CD4-positive, CD25-positive, alpha-beta regulatory T cell (primary cell): ENCODE results near the gene RSPH6A. TPM values are rescaled to one million over a fixed set of nuclear protein-coding genes. Genes with fewer than 3 reads are reported as not detected.

Experiments used
- ATAC-seq, 2 donors: fragments of 150-1000 bp; cut with Tn5 transposase; one replicate each; pipeline ENCODE4 v1.10.0; 2021; ENCODE audit warnings: low read depth in 2 of 2, moderate number of reproducible peaks in 2 of 2, moderate library complexity in 1 of 2
- DNase-seq, 3 donors: peaks; one replicate each; pipeline versions ENCODE4 v3.0.0 to v3.0.0-alpha.2; 2012 to 2022; ENCODE audit warnings: mixed read lengths in 1 of 3
- H3K27ac ChIP-seq: one replicate; pipeline ENCODE4 v1.7.0; 2013; ENCODE audit warnings: mild to moderate bottlenecking, low read length; ENCODE audit not compliant: insufficient read depth, poor library complexity, severe bottlenecking
- H3K27me3 ChIP-seq: one replicate; pipeline ENCODE4 v1.7.0; 2013; ENCODE audit warnings: low read length; ENCODE audit not compliant: control insufficient read depth, insufficient read depth
- H3K36me3 ChIP-seq: one replicate; pipeline ENCODE4 v1.7.0; 2013; ENCODE audit warnings: mild to moderate bottlenecking, low read length, moderate library complexity; ENCODE audit not compliant: control insufficient read depth, insufficient read depth
- H3K4me1 ChIP-seq: 2 replicates; pipeline ENCODE4 v1.7.0; 2013; ENCODE audit warnings: mild to moderate bottlenecking, low read length; ENCODE audit not compliant: insufficient read depth, control insufficient read depth, poor library complexity, severe bottlenecking
- H3K4me3 ChIP-seq: one replicate; pipeline ENCODE4 v1.7.0; 2013; ENCODE audit warnings: low read depth, mild to moderate bottlenecking, low read length, moderate library complexity
- H3K9me3 ChIP-seq, 2 experiments: 1 replicate in 1 of 2; 2 replicates in 1 of 2; pipeline ENCODE4 v1.7.0; 2013; ENCODE audit warnings: low read length in 2 of 2, mild to moderate bottlenecking in 1 of 2, moderate library complexity in 1 of 2; ENCODE audit not compliant: control insufficient read depth in 2 of 2
- H3K27ac Mint-ChIP-seq, 3 donors: one replicate each; pipeline ENCODE4 v1.8.0; 2020 to 2022; ENCODE audit warnings: mild to moderate bottlenecking in 3 of 3, mixed read lengths in 3 of 3, moderate library complexity in 2 of 3
- H3K27me3 Mint-ChIP-seq: one replicate; pipeline ENCODE4 v1.8.0; 2022; ENCODE audit warnings: mild to moderate bottlenecking, mixed read lengths
- H3K36me3 Mint-ChIP-seq: one replicate; pipeline ENCODE4 v1.8.0; 2020; ENCODE audit warnings: mixed read lengths
- H3K4me1 Mint-ChIP-seq, 4 donors: one replicate each; pipeline ENCODE4 v1.8.0; 2020 to 2022; ENCODE audit warnings: mixed read lengths in 4 of 4, mild to moderate bottlenecking in 1 of 4
- H3K4me3 Mint-ChIP-seq, 4 donors: one replicate each; pipeline ENCODE4 v1.8.0; 2020 to 2022; ENCODE audit warnings: mild to moderate bottlenecking in 4 of 4, mixed read lengths in 4 of 4, moderate library complexity in 3 of 4
- H3K9me3 Mint-ChIP-seq, 7 donors: one replicate each; pipeline ENCODE4 v1.8.0; 2020 to 2022; ENCODE audit warnings: mixed read lengths in 7 of 7, mild to moderate bottlenecking in 3 of 7, moderate library complexity in 2 of 7
- polyA plus RNA-seq, 4 donors: library from polyadenylated mRNA; unstranded; fragments of 300-500 nt; fragmentation: Illumina TruSeq; gene quantifications; one replicate each; pipeline ENCODE4 v1.2.3, GENCODE V29; 2021
- total RNA-seq: library from RNA; stranded (reverse); gene quantifications from one replicate; pipeline ENCODE4 v1.2.3, GENCODE V29; 2022

Gene RSPH6A
- total and polyA plus RNA-seq, 5 donors from 2014 or later: 0.20 TPM; not detected in 4

GRCh38 chr19:45764945-45765701 lies 50.0 kb downstream of the RSPH6A start:
- Mint-ChIP-seq H3K4me1 (peaks cover 0 to 8% (median 3%) of the 10 kb centered on the region in 4 donors), H3K36me3 (no peaks in the 10 kb centered on the region), H3K27me3 (peaks cover 9% of the 10 kb centered on the region), H3K4me3 (peak overlapping the region in 3 of 4 donors; percentile 65 to 77 (median 74)), H3K27ac (no peak overlapping the region), H3K9me3 (no peaks in the 10 kb centered on the region)
- Histone ChIP-seq H3K9me3 (no peaks in the 10 kb centered on the region), H3K27me3 (no peaks in the 10 kb centered on the region), H3K4me3 (no peak overlapping the region), H3K27ac (no peak overlapping the region), H3K36me3 (no peaks in the 10 kb centered on the region), H3K4me1 (peaks cover 21% of the 10 kb centered on the region)
- DNase-seq: no peak
- no peak for ATAC-seq

GRCh38 chr19:45764475-45764874 lies 50.6 kb downstream of the RSPH6A start:
- no peak overlapping the region for H3K27ac ChIP-seq
- Mint-ChIP-seq H3K27ac (no peak overlapping the region), H3K9me3 (no peaks in the 10 kb centered on the region), H3K36me3 (no peaks in the 10 kb centered on the region), H3K4me3 (peak overlapping the region in 1 of 4 donors; percentile 77), H3K4me1 (peaks cover 0 to 3% (median under 1%) of the 10 kb centered on the region in 4 donors), H3K27me3 (peaks cover 4% of the 10 kb centered on the region)
- DNase-seq (no peak), ATAC-seq (no peak)
- H3K4me1 ChIP-seq: peaks cover 14% of the 10 kb centered on the region
- H3K27me3 ChIP-seq: no peaks in the 10 kb centered on the region
- H3K9me3 ChIP-seq: no peaks in the 10 kb centered on the region
- no peaks in the 10 kb centered on the region for H3K36me3 ChIP-seq
- H3K4me3 ChIP-seq: no peak overlapping the region

- Histone ChIP-seq H3K27me3 (no peaks in the 10 kb centered on the region), H3K36me3 (no peaks in the 10 kb centered on the region), H3K4me1 (peaks cover 10% of the 10 kb centered on the region), H3K9me3 (no peaks in the 10 kb centered on the region), H3K27ac (no peak overlapping the region), H3K4me3 (no peak overlapping the region)
- H3K27me3 Mint-ChIP-seq: peaks cover under 1% of the 10 kb centered on the region
- H3K9me3 Mint-ChIP-seq: no peaks in the 10 kb centered on the region
- H3K4me3 Mint-ChIP-seq: no peak overlapping the region
- ATAC-seq (no peak), DNase-seq (no peak)
- H3K36me3 Mint-ChIP-seq: no peaks in the 10 kb centered on the region
- H3K27ac Mint-ChIP-seq: no peak overlapping the region
- H3K4me1 Mint-ChIP-seq: no peaks in the 10 kb centered on the region
These were observed 51.3 kb downstream of the RSPH6A start for GRCh38 chr19:45763691-45764294.

- no peak for DNase-seq
- Histone ChIP-seq H3K9me3 (no peaks in the 10 kb centered on the region), H3K4me3 (no peak overlapping the region), H3K4me1 (peaks cover 6% of the 10 kb centered on the region), H3K27me3 (no peaks in the 10 kb centered on the region), H3K36me3 (no peaks in the 10 kb centered on the region), H3K27ac (no peak overlapping the region)
- Mint-ChIP-seq H3K4me1 (no peaks in the 10 kb centered on the region), H3K27me3 (no peaks in the 10 kb centered on the region), H3K36me3 (no peaks in the 10 kb centered on the region), H3K9me3 (no peaks in the 10 kb centered on the region), H3K4me3 (no peak overlapping the region), H3K27ac (no peak overlapping the region)
- ATAC-seq: no peak
These were observed 52.1 kb downstream of the RSPH6A start for GRCh38 chr19:45762870-45763631.

- Mint-ChIP-seq H3K36me3 (no peaks in the 10 kb centered on the region), H3K9me3 (no peaks in the 10 kb centered on the region), H3K4me3 (no peak overlapping the region), H3K27ac (no peak overlapping the region), H3K27me3 (no peaks in the 10 kb centered on the region), H3K4me1 (no peaks in the 10 kb centered on the region)
- Histone ChIP-seq H3K4me3 (no peak overlapping the region), H3K4me1 (no peaks in the 10 kb centered on the region), H3K27me3 (no peaks in the 10 kb centered on the region), H3K9me3 (no peaks in the 10 kb centered on the region), H3K36me3 (no peaks in the 10 kb centered on the region), H3K27ac (no peak overlapping the region)
- no peak for ATAC-seq
- DNase-seq: no peak
These were observed 53.4 kb downstream of the RSPH6A start for GRCh38 chr19:45761714-45762113.

- H3K27me3 ChIP-seq: no peaks in the 10 kb centered on the region
- H3K27ac Mint-ChIP-seq: no peak overlapping the region
- H3K9me3 Mint-ChIP-seq: no peaks in the 10 kb centered on the region
- H3K4me3 Mint-ChIP-seq: no peak overlapping the region
- no peaks in the 10 kb centered on the region for H3K4me1 Mint-ChIP-seq
- DNase-seq (no peak), ATAC-seq (no peak)
- H3K27ac ChIP-seq: no peak overlapping the region
- no peaks in the 10 kb centered on the region for H3K36me3 Mint-ChIP-seq
- H3K27me3 Mint-ChIP-seq: no peaks in the 10 kb centered on the region
- H3K4me3 ChIP-seq: no peak overlapping the region
- H3K9me3 ChIP-seq: no peaks in the 10 kb centered on the region
- H3K36me3 ChIP-seq: no peaks in the 10 kb centered on the region
- no peaks in the 10 kb centered on the region for H3K4me1 ChIP-seq
These were observed 56.2 kb downstream of the RSPH6A start for GRCh38 chr19:45758921-45759320.

GRCh38 chr19:45757695-45758094 lies 57.4 kb downstream of the RSPH6A start:
- H3K36me3 ChIP-seq: no peaks in the 10 kb centered on the region
- Mint-ChIP-seq H3K27ac (no peak overlapping the region), H3K9me3 (no peaks in the 10 kb centered on the region), H3K27me3 (no peaks in the 10 kb centered on the region), H3K4me1 (no peaks in the 10 kb centered on the region), H3K36me3 (no peaks in the 10 kb centered on the region), H3K4me3 (no peak overlapping the region)
- no peak overlapping the region for H3K4me3 ChIP-seq
- no peaks in the 10 kb centered on the region for H3K9me3 ChIP-seq
- H3K4me1 ChIP-seq: no peaks in the 10 kb centered on the region
- ATAC-seq: no peak
- H3K27ac ChIP-seq: no peak overlapping the region
- DNase-seq: no peak
- H3K27me3 ChIP-seq: no peaks in the 10 kb centered on the region
